Bronchial epithelial cell (primary cell): Measurements from ENCODE around the gene CACNA1D. TPM values are rescaled to one million over a fixed set of nuclear protein-coding genes. Genes with fewer than 3 reads are reported as not detected.

Experiments used
- DNase-seq: peaks from one replicate; pipeline ENCODE4 v3.0.0-alpha.2; 2010; ENCODE audit warnings: low read depth
- FAIRE-seq: peaks from 2 replicates; lab custom pipeline; 2011; peaks lifted over from hg19 to GRCh38; lab: Jason Lieb, UNC
- H3K27me3 ChIP-seq: 2 replicates; pipeline ENCODE4 v1.5.1; 2011; ENCODE audit warnings: low read length; ENCODE audit not compliant: control insufficient read depth, insufficient read depth
- H3K36me3 ChIP-seq: 2 replicates; pipeline ENCODE4 v1.5.1; 2011; ENCODE audit warnings: low read length; ENCODE audit not compliant: control insufficient read depth, insufficient read depth
- H3K4me3 ChIP-seq: 2 replicates; pipeline ENCODE4 v1.5.1; 2011; ENCODE audit warnings: mild to moderate bottlenecking, low read depth, low read length, control low read depth
- CTCF ChIP-seq: IDR thresholded peaks from 2 replicates; pipeline ENCODE4 v1.5.1; 2011; ENCODE audit warnings: mild to moderate bottlenecking, moderate library complexity, low read length, control low read depth, inconsistent platforms; ENCODE audit not compliant: insufficient read depth, severe bottlenecking
- total RNA-seq: library from RNA; depleted of rRNA; stranded (reverse); fragments of >200 nt; gene quantifications from 2 replicates; pipeline ENCODE4 v1.2.1, GENCODE V29; 2014

The CACNA1D gene
- total RNA-seq, 1 donor from 2014 or later, result 0.26 TPM

- FAIRE-seq, result no peak
- DNase-seq, result no peak
- H3K27me3 ChIP-seq, result no peaks in the 10 kb centered on the region
- TF ChIP-seq CTCF, result no peak
- H3K4me3 ChIP-seq, result no peak overlapping the region
- no peaks in the 10 kb centered on the region for H3K36me3 ChIP-seq
Measured at GRCh38 chr3:53829605-53830004, 335.2 kb downstream of the CACNA1D start.

- Histone ChIP-seq H3K36me3 (no peaks in the 10 kb centered on the region), H3K27me3 (no peaks in the 10 kb centered on the region), H3K4me3 (no peak overlapping the region)
- DNase-seq (no peak), FAIRE-seq (no peak)
- TF ChIP-seq CTCF, result no peak
Measured at GRCh38 chr3:53830944-53831343, 336.5 kb downstream of the CACNA1D start.

- TF ChIP-seq CTCF, result no peak
- Histone ChIP-seq H3K4me3 (no peak overlapping the region), H3K27me3 (no peaks in the 10 kb centered on the region), H3K36me3 (no peaks in the 10 kb centered on the region)
- DNase-seq (no peak), FAIRE-seq (no peak)
Measured at GRCh38 chr3:53833053-53833645, 338.7 kb downstream of the CACNA1D start.

GRCh38 chr3:53833700-53834099, 339.3 kb downstream of the CACNA1D start:
- Histone ChIP-seq H3K36me3 (no peaks in the 10 kb centered on the region), H3K4me3 (no peak overlapping the region), H3K27me3 (no peaks in the 10 kb centered on the region)
- TF ChIP-seq CTCF, result no peak
- no peak for DNase-seq
- FAIRE-seq, result no peak

GRCh38 chr3:53834429-53835095, 340.2 kb downstream of the CACNA1D start:
- no peak for TF ChIP-seq CTCF
- no peaks in the 10 kb centered on the region for H3K27me3 ChIP-seq
- H3K36me3 ChIP-seq, result no peaks in the 10 kb centered on the region
- FAIRE-seq (peak; percentile 66), DNase-seq (no peak)
- no peak overlapping the region for H3K4me3 ChIP-seq

GRCh38 chr3:53835257-53835656, 340.8 kb downstream of the CACNA1D start:
- Histone ChIP-seq H3K4me3 (no peak overlapping the region), H3K36me3 (no peaks in the 10 kb centered on the region), H3K27me3 (no peaks in the 10 kb centered on the region)
- TF ChIP-seq CTCF, result no peak
- no peak for FAIRE-seq
- DNase-seq, result no peak
